HG02623 (cell line): ENCODE measurements around the gene RASA3.
"Not testable (repeated sequence)": the region's sequence is repeated elsewhere in the genome, so short reads cannot be mapped to it uniquely, and the experiment has no call there.

Experiments used
- ATAC-seq: cut with Tn5 transposase; IDR thresholded peaks from one replicate; pipeline ENCODE4 v1.9.1; 2021; ENCODE audit warnings: moderate library complexity; ENCODE audit not compliant: unreplicated experiment

RASA3 gene

GRCh38 chr13:114023716-114024602, 108.5 kb downstream of the RASA3 start:
- no peak for ATAC-seq

- no peak for ATAC-seq
Observed at GRCh38 chr13:114022876-114023275, 109.5 kb downstream of the RASA3 start.

GRCh38 chr13:114022309-114022669, 110.1 kb downstream of the RASA3 start:
- ATAC-seq, result no peak

- ATAC-seq, result no peak
Observed at GRCh38 chr13:114021464-114022308, 110.7 kb downstream of the RASA3 start.

- ATAC-seq, result no peak
Observed at GRCh38 chr13:114020750-114021463, 111.5 kb downstream of the RASA3 start.

GRCh38 chr13:114020134-114020533, 112.3 kb downstream of the RASA3 start:
- ATAC-seq, result not testable (repeated sequence)

GRCh38 chr13:114019367-114019766, 113.1 kb downstream of the RASA3 start:
- no peak for ATAC-seq

- ATAC-seq, result no peak
Observed at GRCh38 chr13:114018461-114019055, 113.9 kb downstream of the RASA3 start.

- ATAC-seq, result no peak
Observed at GRCh38 chr13:114017966-114018365, 114.5 kb downstream of the RASA3 start.

GRCh38 chr13:114017028-114017630, 115.3 kb downstream of the RASA3 start:
- no peak for ATAC-seq

GRCh38 chr13:114016321-114017027, 115.9 kb downstream of the RASA3 start:
- ATAC-seq, result no peak

GRCh38 chr13:114015969-114016295, 116.5 kb downstream of the RASA3 start:
- no peak for ATAC-seq

GRCh38 chr13:114015111-114015968, 117.1 kb downstream of the RASA3 start:
- no peak for ATAC-seq

- no peak for ATAC-seq
Observed at GRCh38 chr13:114013952-114014629, 118.3 kb downstream of the RASA3 start.

- ATAC-seq, result no peak
Observed at GRCh38 chr13:114013336-114013735, 119.1 kb downstream of the RASA3 start.

GRCh38 chr13:114012921-114013320, 119.5 kb downstream of the RASA3 start:
- ATAC-seq, result no peak

- no peak for ATAC-seq
Observed at GRCh38 chr13:114012141-114012540, 120.3 kb downstream of the RASA3 start.

- ATAC-seq, result no peak
Observed at GRCh38 chr13:114011226-114011625, 121.2 kb downstream of the RASA3 start.
